ENCODE data around the gene OSBPL1A.
"Not testable (repeated sequence)": the region's sequence is repeated elsewhere in the genome, so short reads cannot be mapped to it uniquely, and the experiment has no call there.

OSBPL1A gene

DNA sequence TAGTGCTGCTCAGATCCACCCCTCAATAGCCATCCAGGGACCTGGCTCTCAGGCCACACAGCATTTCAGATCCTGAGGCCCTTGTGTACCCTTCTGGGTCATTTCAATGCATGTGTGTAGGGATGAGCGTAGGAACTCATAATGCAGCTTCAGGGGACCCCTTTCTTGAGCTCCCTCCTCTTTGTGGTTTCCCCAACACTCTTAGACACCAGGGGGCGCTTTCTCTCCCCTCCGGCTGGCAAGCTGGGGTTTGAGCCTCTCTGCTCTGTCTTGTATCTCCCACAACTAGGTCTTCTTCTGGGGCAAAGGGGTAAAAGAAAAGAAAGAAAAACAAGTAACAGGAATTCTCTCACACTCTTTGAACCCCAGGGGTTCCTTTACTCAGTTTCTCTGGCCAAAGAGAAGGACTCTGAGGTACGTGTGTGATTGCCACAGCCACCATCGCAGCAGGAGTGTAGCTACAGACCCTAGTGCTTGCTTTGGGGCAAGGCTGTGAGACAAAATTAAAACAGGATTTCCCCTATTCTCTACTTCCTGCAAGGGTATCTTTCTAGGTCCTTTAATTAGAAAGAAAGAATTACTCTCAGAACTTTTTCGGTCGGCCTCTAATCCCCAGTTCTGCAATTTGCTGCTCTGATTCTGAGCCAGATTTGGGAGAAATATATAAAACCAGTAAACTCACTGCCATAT is 220.8 kb downstream of the OSBPL1A start:
- peak; percentile 55 for DNase-seq

DNA sequence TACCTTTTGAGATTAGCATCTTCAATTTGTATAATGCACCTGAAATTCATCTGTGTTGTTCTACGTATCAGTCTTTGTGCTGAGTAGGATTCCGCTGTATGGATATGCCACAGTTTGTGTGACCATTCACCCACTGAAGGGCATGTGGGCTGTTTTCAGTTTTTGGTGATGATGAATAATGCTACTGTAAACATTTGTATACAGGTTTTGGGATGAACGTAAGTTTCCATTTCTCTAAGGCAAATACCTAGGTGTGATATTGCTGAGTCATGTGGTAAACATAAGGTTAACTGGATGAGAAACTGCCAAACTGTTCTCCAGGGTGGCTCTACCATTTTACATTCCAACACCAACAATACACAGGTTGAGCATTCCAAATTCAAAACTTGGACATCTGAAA is 223.6 kb downstream of the OSBPL1A start:
- peak; percentile 2 for DNase-seq

DNA sequence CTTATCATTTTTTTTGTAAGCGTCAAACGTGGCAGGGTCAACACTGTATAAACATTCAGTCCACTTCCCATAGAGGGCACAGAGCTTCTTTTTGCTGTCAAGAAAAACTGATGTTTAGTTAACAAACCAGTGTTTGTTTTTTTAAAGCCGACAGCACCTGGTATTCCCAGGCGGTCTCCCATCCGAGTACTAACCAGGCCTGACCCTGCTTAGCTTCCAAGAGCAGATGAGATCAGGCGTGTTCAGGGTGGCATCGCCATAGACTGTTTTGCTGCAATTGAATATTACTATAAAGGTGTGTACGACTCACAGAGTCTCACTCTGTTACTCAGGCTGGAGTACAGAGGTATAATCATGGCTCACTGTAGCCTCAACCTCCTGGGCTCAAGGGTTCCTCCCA is 227.3 kb downstream of the OSBPL1A start:
- peak; percentile 43 for DNase-seq

DNA sequence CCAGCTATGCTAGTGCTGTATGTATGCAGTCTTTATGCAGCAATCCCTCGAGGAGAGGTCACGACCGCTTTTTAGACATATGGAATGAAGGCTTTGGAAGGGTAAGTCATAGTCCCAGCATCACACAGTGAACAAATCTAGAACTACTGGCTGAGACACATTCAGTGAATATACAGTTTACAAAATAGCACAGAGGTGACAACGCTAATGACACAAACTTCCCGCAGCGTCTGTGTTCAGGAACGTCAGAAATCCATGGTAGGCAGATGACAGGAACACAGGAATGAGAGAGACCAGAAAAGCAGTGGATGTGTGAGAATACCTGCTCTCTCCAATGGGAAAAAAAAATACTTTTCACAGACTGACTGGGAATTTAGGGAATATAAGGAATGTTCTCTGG is 229.1 kb downstream of the OSBPL1A start:
- DNase-seq: no peak

- DNase-seq: peak; percentile 12
Observed at GRCh38 chr18:24161304-24161703, 236.3 kb downstream of the OSBPL1A start.

GRCh38 chr18:24160086-24160485 is 237.5 kb downstream of the OSBPL1A start:
- peak; percentile 52 for DNase-seq

DNA sequence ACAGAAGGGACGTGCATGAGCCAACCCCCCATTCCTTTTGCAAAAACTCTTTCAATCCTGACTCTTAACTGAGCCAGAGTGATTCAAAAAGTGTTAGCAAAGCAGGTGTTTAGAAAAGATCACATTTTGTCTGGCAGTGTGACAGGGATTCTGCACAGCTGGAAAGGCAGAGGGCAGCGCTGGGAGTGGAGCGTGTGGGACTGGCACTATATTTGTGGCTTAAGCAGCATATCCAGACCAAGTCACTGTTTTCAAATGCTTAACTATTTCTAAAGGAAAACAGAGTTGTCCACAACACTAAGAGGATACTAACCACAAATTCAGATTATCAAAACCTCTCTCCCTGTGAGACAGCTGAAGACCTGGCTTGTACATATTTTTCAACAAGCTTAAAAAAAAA is 239.8 kb downstream of the OSBPL1A start:
- DNase-seq: no peak

- DNase-seq: no peak
Observed at GRCh38 chr18:24153397-24153796, 244.2 kb downstream of the OSBPL1A start.

- DNase-seq: not testable (repeated sequence)
Observed at GRCh38 chr18:24149591-24149990, 248.0 kb downstream of the OSBPL1A start.

DNA sequence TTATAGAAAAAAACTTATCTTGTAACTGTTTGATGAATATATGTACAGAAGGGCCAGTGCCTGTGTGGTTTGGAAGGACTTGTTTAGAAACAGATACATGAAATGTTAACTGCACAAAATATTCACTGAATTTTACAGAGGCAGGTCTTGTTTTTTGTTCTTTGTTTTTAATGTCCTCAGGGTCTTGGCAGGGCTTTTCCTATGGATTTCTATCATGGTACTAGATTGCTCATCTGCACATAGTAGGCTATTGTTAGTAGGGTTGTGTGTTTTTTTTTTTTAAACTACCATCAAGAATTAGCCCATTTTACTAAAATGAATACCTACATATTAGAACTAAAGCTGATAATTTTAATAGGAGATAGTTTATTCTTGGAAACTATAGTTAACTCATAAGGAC is 255.2 kb downstream of the OSBPL1A start:
- no peak for DNase-seq

- no peak for DNase-seq
Observed at GRCh38 chr18:24140697-24141096, 256.9 kb downstream of the OSBPL1A start.

DNA sequence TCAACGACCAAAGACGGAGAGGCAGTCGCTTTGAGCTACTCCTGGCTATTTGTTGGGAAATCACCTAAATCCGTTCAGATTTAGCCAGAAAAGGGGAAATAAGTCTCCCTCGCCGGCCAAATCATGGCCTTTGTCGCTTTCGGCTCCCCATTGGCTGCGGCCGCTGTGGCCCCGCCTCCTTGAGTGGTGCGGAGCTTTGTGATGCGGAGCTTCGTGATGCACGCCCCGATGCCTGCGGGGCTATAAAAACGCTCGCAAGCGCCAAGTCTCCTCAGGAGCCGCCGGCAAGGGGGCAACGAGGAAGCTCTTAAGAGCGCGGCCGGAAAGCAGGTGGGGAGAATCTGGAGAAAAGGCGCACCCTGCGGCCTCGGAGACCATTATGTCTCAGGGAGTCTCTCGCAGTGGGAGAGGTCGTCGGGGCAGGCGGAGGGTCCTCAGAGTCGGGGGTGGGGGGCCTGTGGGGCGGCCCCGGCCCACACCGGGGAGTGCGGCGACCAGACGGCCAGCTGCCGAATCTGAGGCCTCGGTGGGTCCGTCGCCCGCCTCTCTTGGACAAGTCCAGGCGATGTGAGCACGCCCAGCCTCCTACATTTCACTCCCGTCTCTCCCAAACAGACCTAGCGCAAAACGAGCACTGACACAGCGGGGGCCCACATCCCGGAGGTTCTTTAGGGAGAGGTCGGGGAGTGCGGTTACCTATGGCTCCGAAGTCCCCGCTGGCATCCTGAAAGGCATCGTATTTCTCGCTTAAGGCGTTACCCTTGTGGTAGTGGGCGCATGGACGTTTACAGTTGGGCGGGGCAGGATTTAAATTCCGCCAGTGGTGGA is 258.6 kb downstream of the OSBPL1A start, which contains the start of gene CABYR:
Gene CABYR (plus strand): TSS at position 274 of the 828 bp plus-strand sequence. CDS start 4,053 bp downstream, outside the sequence.
- peak; percentile 92 for DNase-seq

- DNase-seq: peak; percentile 63
Observed at GRCh38 chr18:24138409-24138788, 259.2 kb downstream of the OSBPL1A start.

DNA sequence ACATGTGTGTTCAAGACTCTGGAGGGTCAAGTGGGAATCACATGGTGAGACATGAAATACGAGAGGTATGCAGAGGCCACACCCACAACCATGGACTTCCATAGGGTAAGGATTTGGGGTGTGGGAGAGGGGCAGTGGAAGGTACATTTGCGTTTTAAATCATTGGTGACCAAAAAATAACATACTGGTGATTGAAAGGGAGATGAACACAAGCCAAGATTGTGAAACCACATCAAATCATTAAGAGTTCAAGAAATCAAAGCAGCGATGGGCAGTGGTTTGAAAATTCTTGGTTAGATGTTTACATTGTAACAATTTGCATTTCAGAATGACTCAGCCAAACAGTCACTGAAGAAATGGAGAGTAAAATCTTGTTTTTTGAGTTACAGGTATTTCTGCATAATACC is 260.7 kb downstream of the OSBPL1A start:
- DNase-seq: peak; percentile 43

GRCh38 chr18:24130494-24130893 is 267.1 kb downstream of the OSBPL1A start:
- no peak for DNase-seq

DNA sequence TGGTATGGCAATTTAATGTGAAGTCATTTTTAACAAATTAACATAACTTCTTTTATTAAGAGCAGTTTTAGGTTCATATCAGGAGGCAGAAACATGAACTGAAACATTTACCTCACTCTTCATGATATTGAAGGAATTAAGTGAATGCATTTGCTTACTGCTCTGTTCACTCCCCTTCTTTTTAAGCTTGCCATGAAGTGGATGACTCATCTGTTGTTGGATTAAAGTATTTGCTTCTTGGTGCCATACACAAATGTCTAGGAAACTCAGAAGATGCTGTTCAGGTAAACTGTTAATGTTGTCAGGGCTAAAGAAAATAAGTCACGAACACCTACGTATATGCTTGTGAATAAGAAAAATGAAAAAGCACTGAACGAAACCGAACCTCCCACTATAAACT is 268.9 kb downstream of the OSBPL1A start:
- peak; percentile 30 for DNase-seq

DNA sequence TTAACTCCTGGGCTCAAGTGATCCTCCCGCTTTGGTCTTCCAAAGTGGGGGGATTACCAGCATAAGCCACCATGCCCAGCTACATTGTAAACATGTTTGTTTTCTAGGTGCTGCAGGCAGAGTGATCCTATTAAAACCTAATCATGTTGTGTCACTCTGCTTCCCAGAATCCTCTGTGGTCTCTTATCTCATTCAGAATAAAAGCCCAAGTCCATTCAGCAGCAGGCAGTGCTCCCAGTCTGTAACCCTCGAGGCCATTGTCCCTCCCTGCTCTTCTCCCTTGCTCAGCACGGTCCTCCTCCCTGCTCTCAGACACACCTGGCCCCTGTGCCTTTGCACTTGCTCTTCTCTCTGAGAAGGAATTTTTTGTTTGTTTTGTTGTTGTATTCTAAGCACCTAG is 269.9 kb downstream of the OSBPL1A start:
- DNase-seq: no peak

DNA sequence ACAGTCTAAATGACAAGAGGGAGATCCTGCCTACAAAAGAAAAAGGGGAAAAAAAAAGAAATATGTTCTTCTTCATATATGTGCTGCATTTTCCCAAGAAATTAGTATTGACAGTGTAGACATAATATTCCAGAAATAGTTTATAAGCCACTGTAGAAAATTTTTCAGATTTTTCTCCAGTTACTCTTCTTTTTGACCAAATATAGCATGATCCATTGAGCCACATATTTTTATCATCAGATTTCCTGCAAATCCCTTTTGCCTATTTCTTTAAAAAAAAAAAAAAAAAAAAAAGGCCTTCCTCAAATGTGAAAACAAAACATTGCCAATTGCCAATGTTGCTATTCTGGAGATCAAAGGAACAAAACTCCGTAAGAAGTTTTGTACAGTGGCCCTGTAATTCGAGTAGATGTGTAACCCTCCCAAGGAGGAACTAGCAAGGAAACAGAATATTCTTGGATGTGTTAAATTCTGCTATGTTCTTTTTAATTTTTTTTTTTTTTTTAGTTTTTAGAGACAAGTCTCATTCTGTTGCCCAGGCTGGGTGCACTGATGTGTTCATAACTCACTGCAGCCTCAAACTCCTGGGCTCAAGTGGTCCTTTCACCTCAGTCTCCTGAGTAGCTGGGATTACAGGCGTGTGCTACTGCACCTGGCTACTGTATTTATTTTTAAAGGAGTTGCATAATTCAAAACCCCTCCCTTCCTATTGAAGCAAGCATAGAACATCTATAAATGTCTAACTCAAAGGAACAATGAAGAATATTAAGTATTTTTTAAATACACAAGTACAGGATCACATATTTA is 271.3 kb downstream of the OSBPL1A start:
- peak; percentile 18 for DNase-seq

GRCh38 chr18:24121625-24122024 is 276.0 kb downstream of the OSBPL1A start:
- DNase-seq: no peak

GRCh38 chr18:24120676-24121075 is 276.9 kb downstream of the OSBPL1A start:
- DNase-seq: no peak

DNA sequence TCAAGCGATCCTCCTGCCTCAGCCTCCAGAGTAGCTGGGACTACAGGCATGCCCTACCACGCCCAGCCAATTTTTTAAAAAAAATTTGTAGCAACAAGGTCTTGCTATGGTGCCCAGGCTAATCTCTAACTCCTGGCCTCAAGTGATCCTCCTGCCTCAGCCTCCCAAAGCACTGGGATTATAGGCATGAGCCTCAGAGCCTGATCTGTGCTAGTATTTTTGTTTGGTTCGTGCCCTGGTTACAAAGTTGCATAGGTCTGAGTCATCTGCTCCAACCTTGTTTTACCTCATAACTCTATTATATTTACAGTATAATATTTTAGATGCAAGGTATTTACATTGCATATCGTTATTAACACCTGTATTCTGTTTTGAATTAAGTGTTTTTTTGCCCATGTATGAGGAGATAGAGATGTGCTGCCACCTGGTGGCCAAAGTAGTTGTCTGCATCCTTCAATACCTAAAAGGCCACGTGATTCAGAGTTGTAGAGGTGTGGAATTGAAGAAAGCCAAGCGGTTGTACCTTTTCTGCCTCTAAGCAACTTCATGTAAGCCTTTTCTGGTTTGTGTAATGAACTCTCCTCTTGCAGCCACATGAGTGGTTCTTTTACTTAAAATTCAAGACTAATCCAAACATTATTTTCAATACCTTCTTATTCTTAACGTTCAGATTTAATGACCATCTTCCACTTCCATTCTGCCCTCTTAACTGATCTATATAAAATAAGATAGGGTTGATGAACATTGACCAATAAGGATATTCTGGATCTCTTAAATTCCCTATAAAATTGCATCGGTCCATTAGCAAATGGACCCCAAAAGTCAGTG is 278.7 kb downstream of the OSBPL1A start:
- DNase-seq: peak; percentile 87

- DNase-seq: no peak
Observed at GRCh38 chr18:24115628-24116027, 282.0 kb downstream of the OSBPL1A start.
